HEK293 (cell line): ENCODE measurements around the gene UST.
A peak's percentile ranks its signal among the peaks of the same experiment; 100 is the strongest.

ENCODE experiments used
- CTCF ChIA-PET: fragments of 350-600 bp; formaldehyde crosslinking; extraction: SDS; loops from one replicate; lab custom pipeline; 2021; ENCODE audit warnings: antibody characterized with exemption; lab: Yijun Ruan, JAX
- POLR2A ChIA-PET: fragments of 300-600 bp; formaldehyde crosslinking; extraction: SDS; loops from one replicate; lab custom pipeline; 2020; ENCODE audit warnings: antibody characterized with exemption, inconsistent platforms; lab: Yijun Ruan, JAX
- H3K27ac ChIP-seq: fragments of 200-500 bp; sonication (Bioruptor generic); 2 replicates; pipeline ENCODE4 v1.5.1; 2014; ENCODE audit warnings: low read depth, low read length, control low read depth, inconsistent platforms; ENCODE audit errors: extremely low read depth
- H3K36me3 ChIP-seq, 2 experiments: fragments of 200-500 bp in 1 of 2; sonication (Bioruptor generic) in 1 of 2; 1 replicate in 1 of 2; 2 replicates in 1 of 2; pipeline ENCODE4 v1.5.1; 2014 to 2017; ENCODE audit warnings: inconsistent platforms in 2 of 2, low read length in 2 of 2; ENCODE audit not compliant: control insufficient read depth in 2 of 2, insufficient read depth in 1 of 2
- H3K4me1 ChIP-seq: fragments of 200-500 bp; sonication (Bioruptor generic); 2 replicates; pipeline ENCODE4 v1.5.1; 2014; ENCODE audit warnings: mild to moderate bottlenecking, low read length, inconsistent platforms; ENCODE audit not compliant: control insufficient read depth, insufficient read depth
- H3K4me3 ChIP-seq: 2 replicates; pipeline ENCODE4 v1.5.1; 2011; ENCODE audit warnings: low read depth, mild to moderate bottlenecking, control low read depth, low read length, moderate library complexity
- H3K9me3 ChIP-seq: fragments of 200-500 bp; sonication (Bioruptor generic); 2 replicates; pipeline ENCODE4 v1.5.1; 2014; ENCODE audit warnings: low read depth, low read length, inconsistent platforms; ENCODE audit not compliant: control insufficient read depth, insufficient read depth
- CTCF ChIP-seq: fragments of 450-650 bp; formaldehyde crosslinking; IDR thresholded peaks from 2 replicates; pipeline ENCODE4 v1.5.1; 2016; ENCODE audit warnings: missing biosample characterization, missing genetic modification characterization
- GLIS2 ChIP-seq: fragments of 450-650 bp; formaldehyde crosslinking; IDR thresholded peaks from 2 replicates; pipeline ENCODE4 v1.5.1; 2016; ENCODE audit warnings: missing biosample characterization, missing genetic modification characterization
- KLF1 ChIP-seq: fragments of 450-650 bp; formaldehyde crosslinking; IDR thresholded peaks from 2 replicates; pipeline ENCODE4 v1.5.1; 2016; ENCODE audit warnings: missing biosample characterization, missing genetic modification characterization
- OSR2 ChIP-seq: fragments of 450-650 bp; formaldehyde crosslinking; IDR thresholded peaks from 2 replicates; pipeline ENCODE4 v1.5.1; 2016; ENCODE audit warnings: missing biosample characterization, missing genetic modification characterization
- PRDM6 ChIP-seq: fragments of 450-650 bp; formaldehyde crosslinking; IDR thresholded peaks from 2 replicates; pipeline ENCODE4 v1.5.1; 2017; ENCODE audit warnings: missing biosample characterization, missing genetic modification characterization
- TRIM28 ChIP-seq: IDR thresholded peaks from 2 replicates; pipeline ENCODE4 v1.6.1; 2011; ENCODE audit warnings: low read length, control low read depth, borderline replicate concordance
- WT1 ChIP-seq: fragments of 450-650 bp; formaldehyde crosslinking; IDR thresholded peaks from 2 replicates; pipeline ENCODE4 v1.5.1; 2016; ENCODE audit warnings: missing biosample characterization, missing genetic modification characterization
- ZEB2 ChIP-seq: fragments of 450-650 bp; formaldehyde crosslinking; IDR thresholded peaks from 2 replicates; pipeline ENCODE4 v1.5.1; 2016; ENCODE audit warnings: missing biosample characterization, missing genetic modification characterization
- ZFP3 ChIP-seq: fragments of 450-650 bp; formaldehyde crosslinking; IDR thresholded peaks from 2 replicates; pipeline ENCODE4 v1.5.1; 2016; ENCODE audit warnings: low read depth, missing biosample characterization, missing genetic modification characterization
- ZNF133 ChIP-seq: fragments of 450-650 bp; formaldehyde crosslinking; IDR thresholded peaks from 2 replicates; pipeline ENCODE4 v1.5.1; 2016; ENCODE audit warnings: missing biosample characterization, missing genetic modification characterization
- ZNF175 ChIP-seq: fragments of 450-650 bp; formaldehyde crosslinking; IDR thresholded peaks from 2 replicates; pipeline ENCODE4 v1.5.1; 2016; ENCODE audit warnings: missing biosample characterization, missing genetic modification characterization
- ZNF274 ChIP-seq, 2 experiments: fragments of 200-500 bp in 1 of 2; fragments of 450-650 bp in 1 of 2; sonication (Bioruptor generic) in 1 of 2; formaldehyde crosslinking in 1 of 2; IDR thresholded peaks; 2 replicates each; pipeline versions ENCODE4 v1.5.1 to v1.6.1; 2014 to 2016; ENCODE audit warnings: borderline replicate concordance in 1 of 2, inconsistent platforms in 1 of 2, low read length in 1 of 2, missing biosample characterization in 1 of 2, missing genetic modification characterization in 1 of 2
- ZNF280D ChIP-seq: fragments of 450-650 bp; formaldehyde crosslinking; IDR thresholded peaks from 2 replicates; pipeline ENCODE4 v1.5.1; 2016; ENCODE audit warnings: missing biosample characterization, missing genetic modification characterization
- ZNF398 ChIP-seq: fragments of 450-650 bp; formaldehyde crosslinking; IDR thresholded peaks from 2 replicates; pipeline ENCODE4 v1.5.1; 2017; ENCODE audit warnings: missing biosample characterization, missing genetic modification characterization
- ZNF623 ChIP-seq: fragments of 450-650 bp; formaldehyde crosslinking; IDR thresholded peaks from 2 replicates; pipeline ENCODE4 v1.5.1; 2016; ENCODE audit warnings: missing biosample characterization, missing genetic modification characterization
- ZNF654 ChIP-seq: fragments of 450-650 bp; formaldehyde crosslinking; IDR thresholded peaks from 2 replicates; pipeline ENCODE4 v1.5.1; 2016; ENCODE audit warnings: low read depth, missing biosample characterization, missing genetic modification characterization
- ZNF658 ChIP-seq: fragments of 450-650 bp; formaldehyde crosslinking; IDR thresholded peaks from 2 replicates; pipeline ENCODE4; 2016; ENCODE audit warnings: missing biosample characterization, missing genetic modification characterization
- ZNF785 ChIP-seq: fragments of 450-650 bp; formaldehyde crosslinking; IDR thresholded peaks from 2 replicates; pipeline ENCODE4 v1.5.1; 2016; ENCODE audit warnings: missing biosample characterization, missing genetic modification characterization

UST gene

GRCh38 chr6:149027484-149027883, 280.7 kb downstream of the UST start (continued):
- TF ChIP-seq TRIM28 (no peak), ZNF133 (tag by site-specific recombination) (no peak)

GRCh38 chr6:149028767-149029405, 282.1 kb downstream of the UST start:
- peaks cover 0 to 4% of the 10 kb centered on the region in 2 experiments; a peak in 1 of 3 replicates for H3K36me3 ChIP-seq
- no peak overlapping the region for H3K4me3 ChIP-seq
- no peaks in the 10 kb centered on the region for H3K9me3 ChIP-seq
- H3K4me1 ChIP-seq: peaks cover 14% of the 10 kb centered on the region
- POLR2A ChIA-PET: interaction anchor here (0.7 to 0.8 kb wide), 2 partner anchors 205 to 403 kb away, joined by 3 to 5 read pairs; no protein-coding TSS in a partner anchor
- TF ChIP-seq CTCF (tag by site-specific recombination) (peak; percentile 19; the same call in 1 of the 2 replicates), ZNF175 (tag by site-specific recombination) (no peak), ZNF658 (tag by site-specific recombination) (no peak), ZNF654 (tag by site-specific recombination) (peak; percentile 93), ZNF133 (tag by site-specific recombination) (no peak), ZNF785 (tag by site-specific recombination) (no peak), PRDM6 (tag by site-specific recombination) (0 out of 2 replicates have a peak, but pooled peaks have one; percentile 8), ZNF398 (no peak), OSR2 (tag by site-specific recombination) (no peak), ZEB2 (peak; percentile 18; the same call in 1 of the 2 replicates)
- TF ChIP-seq, all 188 proteins: peak for 4
- CTCF ChIA-PET: interaction anchor here (0.5 to 10.7 kb wide), 76 partner anchors 11 to 894 kb away, joined by 3 to 193 read pairs (median 4); partner anchors contain the start of gene RAET1G
- H3K27ac ChIP-seq: no peak overlapping the region

- TF ChIP-seq ZNF623 (tag by site-specific recombination): no peak
- TF ChIP-seq ZNF274 (IDR thresholded peaks at IDR 0.05; ENCODE audit: low read length): no peak
- TF ChIP-seq ZNF274 (tag by site-specific recombination; IDR thresholded peaks at IDR 0.05; ENCODE audit: borderline replicate concordance): no peak
- 0 out of 2 replicates have a peak, but pooled peaks have one; percentile 21 for TF ChIP-seq ZFP3
- TF ChIP-seq PRDM6 (tag by site-specific recombination): peak; percentile 61
- TF ChIP-seq GLIS2 (tag by site-specific recombination): no peak
- TF ChIP-seq KLF1: no peak
- TF ChIP-seq ZNF280D (tag by site-specific recombination): no peak
- TF ChIP-seq WT1 (tag by site-specific recombination): no peak
- Histone ChIP-seq H3K27ac (no peak overlapping the region), H3K36me3 (no peaks in the 10 kb centered on the region), H3K4me3 (no peak overlapping the region), H3K4me1 (peaks cover 14% of the 10 kb centered on the region), H3K9me3 (no peaks in the 10 kb centered on the region)
- ChIA-PET POLR2A (no interaction called here), CTCF (interaction anchor here (0.8 to 10.7 kb wide), 8 partner anchors 8 to 492 kb away, joined by 3 to 193 read pairs (median 3); no protein-coding TSS in a partner anchor)
These were observed 284.5 kb downstream of the UST start for GRCh38 chr6:149031201-149031858.
